ENCODE measurements around the gene KLHL40. TPM values are rescaled to one million over a fixed set of nuclear protein-coding genes. Genes with fewer than 3 reads are reported as not detected.

Gene KLHL40
- polyA plus RNA-seq, 1 donor from 2014 or later = not detected

DNA sequence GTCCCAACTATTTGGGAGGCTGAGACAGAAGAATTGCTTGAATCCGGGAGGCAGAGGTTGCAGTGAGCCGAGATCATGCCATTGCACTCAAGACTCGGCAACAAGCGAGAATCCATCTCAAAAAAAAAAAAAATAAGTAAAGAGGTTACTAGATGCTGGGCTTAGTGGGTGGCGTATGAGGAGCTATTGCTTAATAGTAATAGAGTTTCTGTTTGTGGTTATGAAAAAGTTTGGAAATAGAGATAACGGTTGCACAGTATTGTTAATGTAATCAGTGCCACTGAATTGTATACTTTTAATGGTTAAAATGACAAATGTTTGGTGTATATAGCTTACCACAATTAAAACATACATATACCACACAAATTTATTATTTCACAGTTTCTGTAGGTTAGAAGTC is 32.0 kb downstream of the KLHL40 start:
- no peak overlapping the region for H3K27ac ChIP-seq (ENCODE audit: low read length)
- TF ChIP-seq POLR2AphosphoS5 (IDR thresholded peaks at IDR 0.05) = no peak
- TF ChIP-seq, protein P1, sequence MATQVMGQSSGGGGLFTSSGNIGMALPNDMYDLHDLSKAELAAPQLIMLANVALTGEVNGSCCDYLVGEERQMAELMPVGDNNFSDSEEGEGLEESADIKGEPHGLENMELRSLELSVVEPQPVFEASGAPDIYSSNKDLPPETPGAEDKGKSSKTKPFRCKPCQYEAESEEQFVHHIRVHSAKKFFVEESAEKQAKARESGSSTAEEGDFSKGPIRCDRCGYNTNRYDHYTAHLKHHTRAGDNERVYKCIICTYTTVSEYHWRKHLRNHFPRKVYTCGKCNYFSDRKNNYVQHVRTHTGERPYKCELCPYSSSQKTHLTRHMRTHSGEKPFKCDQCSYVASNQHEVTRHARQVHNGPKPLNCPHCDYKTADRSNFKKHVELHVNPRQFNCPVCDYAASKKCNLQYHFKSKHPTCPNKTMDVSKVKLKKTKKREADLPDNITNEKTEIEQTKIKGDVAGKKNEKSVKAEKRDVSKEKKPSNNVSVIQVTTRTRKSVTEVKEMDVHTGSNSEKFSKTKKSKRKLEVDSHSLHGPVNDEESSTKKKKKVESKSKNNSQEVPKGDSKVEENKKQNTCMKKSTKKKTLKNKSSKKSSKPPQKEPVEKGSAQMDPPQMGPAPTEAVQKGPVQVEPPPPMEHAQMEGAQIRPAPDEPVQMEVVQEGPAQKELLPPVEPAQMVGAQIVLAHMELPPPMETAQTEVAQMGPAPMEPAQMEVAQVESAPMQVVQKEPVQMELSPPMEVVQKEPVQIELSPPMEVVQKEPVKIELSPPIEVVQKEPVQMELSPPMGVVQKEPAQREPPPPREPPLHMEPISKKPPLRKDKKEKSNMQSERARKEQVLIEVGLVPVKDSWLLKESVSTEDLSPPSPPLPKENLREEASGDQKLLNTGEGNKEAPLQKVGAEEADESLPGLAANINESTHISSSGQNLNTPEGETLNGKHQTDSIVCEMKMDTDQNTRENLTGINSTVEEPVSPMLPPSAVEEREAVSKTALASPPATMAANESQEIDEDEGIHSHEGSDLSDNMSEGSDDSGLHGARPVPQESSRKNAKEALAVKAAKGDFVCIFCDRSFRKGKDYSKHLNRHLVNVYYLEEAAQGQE (IDR thresholded peaks at IDR 0.05; ENCODE audit: borderline replicate concordance) = no peak
- no peak overlapping the region for H2AFZ ChIP-seq (ENCODE audit: low read depth, low read length)
- H3K4me2 ChIP-seq (ENCODE audit: low read length) = no peak overlapping the region
- H3K79me2 ChIP-seq (replicated peaks; ENCODE audit: insufficient read depth, low read length) = no peaks in the 10 kb centered on the region
- H3K9me2 ChIP-seq (ENCODE audit: insufficient read depth, low read length) = no peaks in the 10 kb centered on the region
- H3K9me3 ChIP-seq (ENCODE audit: low read length) = no peaks in the 10 kb centered on the region
- no peaks in the 10 kb centered on the region for H3F3A ChIP-seq (ENCODE audit: insufficient read depth, low read length, poor library complexity, severe bottlenecking)
- no peak overlapping the region for H3K9ac ChIP-seq (ENCODE audit: low read length)
- no peak overlapping the region for H3K4me3 ChIP-seq (ENCODE audit: low read length)
- H4K20me1 ChIP-seq (ENCODE audit: insufficient read depth) = no peaks in the 10 kb centered on the region
- no peaks in the 10 kb centered on the region for H3K27me3 ChIP-seq (ENCODE audit: insufficient read depth, low read depth, low read length)
- H3K36me3 ChIP-seq (ENCODE audit: insufficient read depth, low read length) = no peaks in the 10 kb centered on the region

DNA sequence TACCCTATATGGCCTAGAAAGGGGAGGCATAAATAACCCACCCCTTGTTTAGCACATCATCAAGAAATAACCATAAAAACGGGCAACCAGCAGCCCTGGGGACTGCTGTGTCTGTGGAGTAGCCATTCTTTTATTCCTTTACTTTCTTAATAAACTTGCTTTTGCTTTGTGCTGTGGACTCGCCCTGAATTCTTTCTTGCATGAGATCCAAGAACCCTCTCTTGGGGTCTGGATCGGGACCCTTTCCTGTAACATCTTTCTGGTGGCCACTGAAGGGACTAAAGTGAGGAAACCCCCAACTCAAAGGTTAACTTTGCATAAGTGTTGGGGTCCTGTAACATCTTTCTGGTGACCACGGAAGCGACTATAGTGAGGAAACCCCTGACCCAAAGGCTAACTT is 33.0 kb downstream of the KLHL40 start:
- Histone ChIP-seq H3K9ac (ENCODE audit: low read length) (no peak overlapping the region), H3K27me3 (ENCODE audit: insufficient read depth, low read depth, low read length) (no peaks in the 10 kb centered on the region), H3F3A (ENCODE audit: insufficient read depth, low read length, poor library complexity, severe bottlenecking) (no peaks in the 10 kb centered on the region), H3K4me2 (ENCODE audit: low read length) (no peak overlapping the region), H3K9me3 (ENCODE audit: low read length) (no peaks in the 10 kb centered on the region), H4K20me1 (ENCODE audit: insufficient read depth) (no peaks in the 10 kb centered on the region), H3K9me2 (ENCODE audit: insufficient read depth, low read length) (no peaks in the 10 kb centered on the region), H3K79me2 (replicated peaks; ENCODE audit: insufficient read depth, low read length) (no peaks in the 10 kb centered on the region), H3K27ac (ENCODE audit: low read length) (no peak overlapping the region), H3K36me3 (ENCODE audit: insufficient read depth, low read length) (no peaks in the 10 kb centered on the region), H2AFZ (ENCODE audit: low read depth, low read length) (no peak overlapping the region), H3K4me3 (ENCODE audit: low read length) (no peak overlapping the region)
- TF ChIP-seq POLR2AphosphoS5 (IDR thresholded peaks at IDR 0.05) (no peak), TAF1 (IDR thresholded peaks at IDR 0.05; ENCODE audit: low read depth) (no peak), MXI1 (conservative IDR thresholded peaks at IDR 0.05; ENCODE audit: poor library complexity, severe bottlenecking) (no peak), EP300 (conservative IDR thresholded peaks at IDR 0.05; ENCODE audit: poor library complexity, severe bottlenecking) (no peak), SMC3 (conservative IDR thresholded peaks at IDR 0.05; ENCODE audit: poor library complexity) (no peak), RAD21 (conservative IDR thresholded peaks at IDR 0.05) (no peak), EZH2 (IDR thresholded peaks at IDR 0.05; ENCODE audit: borderline replicate concordance, insufficient read depth, low read length, poor library complexity, severe bottlenecking) (no peak)
- TF ChIP-seq, protein P2, sequence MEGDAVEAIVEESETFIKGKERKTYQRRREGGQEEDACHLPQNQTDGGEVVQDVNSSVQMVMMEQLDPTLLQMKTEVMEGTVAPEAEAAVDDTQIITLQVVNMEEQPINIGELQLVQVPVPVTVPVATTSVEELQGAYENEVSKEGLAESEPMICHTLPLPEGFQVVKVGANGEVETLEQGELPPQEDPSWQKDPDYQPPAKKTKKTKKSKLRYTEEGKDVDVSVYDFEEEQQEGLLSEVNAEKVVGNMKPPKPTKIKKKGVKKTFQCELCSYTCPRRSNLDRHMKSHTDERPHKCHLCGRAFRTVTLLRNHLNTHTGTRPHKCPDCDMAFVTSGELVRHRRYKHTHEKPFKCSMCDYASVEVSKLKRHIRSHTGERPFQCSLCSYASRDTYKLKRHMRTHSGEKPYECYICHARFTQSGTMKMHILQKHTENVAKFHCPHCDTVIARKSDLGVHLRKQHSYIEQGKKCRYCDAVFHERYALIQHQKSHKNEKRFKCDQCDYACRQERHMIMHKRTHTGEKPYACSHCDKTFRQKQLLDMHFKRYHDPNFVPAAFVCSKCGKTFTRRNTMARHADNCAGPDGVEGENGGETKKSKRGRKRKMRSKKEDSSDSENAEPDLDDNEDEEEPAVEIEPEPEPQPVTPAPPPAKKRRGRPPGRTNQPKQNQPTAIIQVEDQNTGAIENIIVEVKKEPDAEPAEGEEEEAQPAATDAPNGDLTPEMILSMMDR (IDR thresholded peaks at IDR 0.05; ENCODE audit: poor library complexity, severe bottlenecking) = no peak
- TF ChIP-seq, protein P1 (IDR thresholded peaks at IDR 0.05; ENCODE audit: borderline replicate concordance) = no peak
